MG63 (cell line): ENCODE results near the gene NKAIN2. TPM values are rescaled to one million over a fixed set of nuclear protein-coding genes. Genes with fewer than 3 reads are reported as not detected.
"Not testable (repeated sequence)": the region's sequence is repeated elsewhere in the genome, so short reads cannot be mapped to it uniquely, and the experiment has no call there.

Experiments
- DNase-seq: peaks from one replicate; pipeline ENCODE4 v3.0.0-alpha.2; 2020
- H3K27me3 ChIP-seq: fragments of 250-450 bp; sonication (Bioruptor Pico); 2 replicates; pipeline ENCODE4 v1.5.1; 2020; ENCODE audit warnings: mild to moderate bottlenecking, moderate library complexity
- H3K36me3 ChIP-seq: fragments of 250-450 bp; sonication (Bioruptor Pico); 2 replicates; pipeline ENCODE4 v1.5.1; 2020; ENCODE audit warnings: mild to moderate bottlenecking, moderate library complexity
- H3K4me3 ChIP-seq: fragments of 250-450 bp; sonication (Bioruptor Pico); 2 replicates; pipeline ENCODE4 v1.5.1; 2020; ENCODE audit warnings: mild to moderate bottlenecking, moderate library complexity
- H3K9me3 ChIP-seq: fragments of 250-450 bp; sonication (Bioruptor Pico); 2 replicates; pipeline ENCODE4 v1.5.1; 2020; ENCODE audit warnings: mild to moderate bottlenecking, moderate library complexity
- total RNA-seq: library from RNA; depleted of rRNA; stranded (reverse); fragments of >200 nt; shearing (Covaris generic); gene quantifications from 2 replicates; pipeline ENCODE4 v1.2.3, GENCODE V29; 2014; ENCODE audit warnings: low replicate concordance

The NKAIN2 gene
- total RNA-seq, 1 experiment from 2014 or later: not detected

GRCh38 chr6:124022051-124022450 lies 218.4 kb downstream of the NKAIN2 start:
- H3K36me3 ChIP-seq, H3K9me3 ChIP-seq, H3K27me3 ChIP-seq, H3K4me3 ChIP-seq, DNase-seq: not testable (repeated sequence)

GRCh38 chr6:124022641-124023040 lies 219.0 kb downstream of the NKAIN2 start:
- Histone ChIP-seq H3K36me3 (no peaks in the 10 kb centered on the region), H3K4me3 (no peak overlapping the region), H3K9me3 (no peaks in the 10 kb centered on the region), H3K27me3 (no peaks in the 10 kb centered on the region)
- DNase-seq: no peak

- Histone ChIP-seq H3K36me3 (no peaks in the 10 kb centered on the region), H3K27me3 (no peaks in the 10 kb centered on the region), H3K4me3 (no peak overlapping the region), H3K9me3 (no peaks in the 10 kb centered on the region)
- no peak for DNase-seq
Observed at GRCh38 chr6:124026694-124027093, 223.0 kb downstream of the NKAIN2 start.

- H3K27me3 ChIP-seq: no peaks in the 10 kb centered on the region
- H3K4me3 ChIP-seq: no peak overlapping the region
- no peaks in the 10 kb centered on the region for H3K36me3 ChIP-seq
- no peak for DNase-seq
- H3K9me3 ChIP-seq: no peaks in the 10 kb centered on the region
Observed at GRCh38 chr6:124027392-124027791, 223.7 kb downstream of the NKAIN2 start.

GRCh38 chr6:124028117-124028516 lies 224.5 kb downstream of the NKAIN2 start:
- Histone ChIP-seq H3K9me3 (no peaks in the 10 kb centered on the region), H3K4me3 (no peak overlapping the region), H3K36me3 (no peaks in the 10 kb centered on the region), H3K27me3 (no peaks in the 10 kb centered on the region)
- DNase-seq: no peak

GRCh38 chr6:124029567-124029966 lies 225.9 kb downstream of the NKAIN2 start:
- Histone ChIP-seq H3K9me3 (no peaks in the 10 kb centered on the region), H3K4me3 (no peak overlapping the region), H3K27me3 (no peaks in the 10 kb centered on the region), H3K36me3 (no peaks in the 10 kb centered on the region)
- DNase-seq: no peak

- no peaks in the 10 kb centered on the region for H3K9me3 ChIP-seq
Observed at GRCh38 chr6:124033501-124033900, 229.8 kb downstream of the NKAIN2 start.

GRCh38 chr6:124036384-124036783 lies 232.7 kb downstream of the NKAIN2 start:
- Histone ChIP-seq H3K4me3 (no peak overlapping the region), H3K36me3 (no peaks in the 10 kb centered on the region), H3K27me3 (no peaks in the 10 kb centered on the region), H3K9me3 (no peaks in the 10 kb centered on the region)
- DNase-seq: no peak

More at GRCh38 chr6:124033501-124033900, 229.8 kb downstream of the NKAIN2 start:
- Histone ChIP-seq H3K36me3 (no peaks in the 10 kb centered on the region), H3K27me3 (no peaks in the 10 kb centered on the region), H3K4me3 (no peak overlapping the region)
- no peak for DNase-seq

- Histone ChIP-seq H3K27me3 (no peaks in the 10 kb centered on the region), H3K36me3 (no peaks in the 10 kb centered on the region), H3K9me3 (no peaks in the 10 kb centered on the region), H3K4me3 (no peak overlapping the region)
- no peak for DNase-seq
Observed at GRCh38 chr6:124040655-124041054, 237.0 kb downstream of the NKAIN2 start.

- no peak overlapping the region for H3K4me3 ChIP-seq
- H3K27me3 ChIP-seq: no peaks in the 10 kb centered on the region
- H3K36me3 ChIP-seq: no peaks in the 10 kb centered on the region
- no peak for DNase-seq
- no peaks in the 10 kb centered on the region for H3K9me3 ChIP-seq
Observed at GRCh38 chr6:124052120-124052519, 248.5 kb downstream of the NKAIN2 start.

GRCh38 chr6:124053315-124053714 lies 249.7 kb downstream of the NKAIN2 start:
- Histone ChIP-seq H3K9me3 (no peaks in the 10 kb centered on the region), H3K4me3 (no peak overlapping the region), H3K36me3 (no peaks in the 10 kb centered on the region), H3K27me3 (no peaks in the 10 kb centered on the region)
- DNase-seq: no peak

GRCh38 chr6:124054034-124054433 lies 250.4 kb downstream of the NKAIN2 start:
- no peak for DNase-seq
- Histone ChIP-seq H3K9me3 (no peaks in the 10 kb centered on the region), H3K4me3 (no peak overlapping the region), H3K36me3 (no peaks in the 10 kb centered on the region), H3K27me3 (no peaks in the 10 kb centered on the region)

GRCh38 chr6:124055395-124055794 lies 251.7 kb downstream of the NKAIN2 start:
- H3K4me3 ChIP-seq: no peak overlapping the region
- DNase-seq: no peak
- H3K36me3 ChIP-seq: no peaks in the 10 kb centered on the region
- no peaks in the 10 kb centered on the region for H3K9me3 ChIP-seq
- H3K27me3 ChIP-seq: no peaks in the 10 kb centered on the region

- no peaks in the 10 kb centered on the region for H3K9me3 ChIP-seq
- DNase-seq: no peak
- H3K27me3 ChIP-seq: no peaks in the 10 kb centered on the region
- no peak overlapping the region for H3K4me3 ChIP-seq
- H3K36me3 ChIP-seq: no peaks in the 10 kb centered on the region
Observed at GRCh38 chr6:124055963-124056362, 252.3 kb downstream of the NKAIN2 start.

- no peak for DNase-seq
- Histone ChIP-seq H3K9me3 (no peaks in the 10 kb centered on the region), H3K27me3 (no peaks in the 10 kb centered on the region), H3K4me3 (no peak overlapping the region), H3K36me3 (no peaks in the 10 kb centered on the region)
Observed at GRCh38 chr6:124056407-124057334, 253.0 kb downstream of the NKAIN2 start.

- no peaks in the 10 kb centered on the region for H3K27me3 ChIP-seq
- no peak for DNase-seq
- H3K36me3 ChIP-seq: no peaks in the 10 kb centered on the region
- H3K9me3 ChIP-seq: no peaks in the 10 kb centered on the region
- H3K4me3 ChIP-seq: no peak overlapping the region
Observed at GRCh38 chr6:124057461-124057860, 253.8 kb downstream of the NKAIN2 start.

GRCh38 chr6:124064317-124065113 lies 260.9 kb downstream of the NKAIN2 start:
- H3K27me3 ChIP-seq: no peaks in the 10 kb centered on the region
- no peaks in the 10 kb centered on the region for H3K9me3 ChIP-seq
- H3K36me3 ChIP-seq: no peaks in the 10 kb centered on the region
- no peak for DNase-seq
- H3K4me3 ChIP-seq: no peak overlapping the region
